B cell (primary cell): ENCODE data around the gene LMAN1L. TPM values are rescaled to one million over a fixed set of nuclear protein-coding genes. Genes with fewer than 3 reads are reported as not detected.

Experiments
- ATAC-seq: fragments of 200-7000 bp; cut with Tn5 transposase; one replicate; pipeline ENCODE4 v1.10.0; 2021; ENCODE audit warnings: low read depth, mild to moderate bottlenecking, moderate number of reproducible peaks, moderate library complexity
- CTCF ChIA-PET: fragments of 350-600 bp; sonication (Branson Sonifier 250); formaldehyde crosslinking; loops from one replicate; lab custom pipeline; 2021; ENCODE audit warnings: antibody characterized with exemption, inconsistent platforms; lab: Charles Lee
- POLR2A ChIA-PET: fragments of 350-600 bp; sonication (Branson Sonifier 250); formaldehyde crosslinking; loops from one replicate; lab custom pipeline; 2021; ENCODE audit warnings: antibody characterized with exemption; lab: Charles Lee
- DNase-seq: peaks from one replicate; pipeline ENCODE4 v3.0.0; 2013
- H2AFZ ChIP-seq: 2 replicates; pipeline ENCODE4 v1.6.1; 2012; ENCODE audit warnings: mild to moderate bottlenecking, low read depth, low read length; ENCODE audit not compliant: insufficient read depth, poor library complexity, severe bottlenecking
- H3K27ac ChIP-seq, 2 donors: 1 replicate in 1 of 2; 2 replicates in 1 of 2; pipeline ENCODE4 v1.5.1; 2012 to 2013; ENCODE audit warnings: low read length in 2 of 2, mild to moderate bottlenecking in 2 of 2, moderate library complexity in 1 of 2
- H3K27me3 ChIP-seq, 4 experiments: fragments of 200-600 bp in 1 of 4; sonication (generic) in 1 of 4; replicated peaks in 1 of 4; 1 replicate in 2 of 4; 2 replicates in 2 of 4; pipeline versions ENCODE4 v1.6.1 to v1.7.0; 2013 to 2016; ENCODE audit warnings: low read length in 3 of 4, mild to moderate bottlenecking in 2 of 4, mixed read lengths in 1 of 4, moderate library complexity in 1 of 4; ENCODE audit not compliant: insufficient read depth in 4 of 4, control insufficient read depth in 3 of 4; ENCODE audit errors: control extremely low read depth in 1 of 4
- H3K36me3 ChIP-seq, 2 experiments: replicated peaks in 1 of 2; 1 replicate in 1 of 2; 2 replicates in 1 of 2; pipeline versions ENCODE4 v1.6.1 to v1.7.1; 2013; ENCODE audit warnings: low read length in 1 of 2; ENCODE audit not compliant: insufficient read depth in 2 of 2, control insufficient read depth in 1 of 2; ENCODE audit errors: control extremely low read depth in 1 of 2, extremely low read depth in 1 of 2
- H3K4me1 ChIP-seq, 2 donors: fragments of 200-600 bp in 1 of 2; sonication (generic) in 1 of 2; 1 replicate in 1 of 2; 2 replicates in 1 of 2; pipeline versions ENCODE4 v1.5.1 to v1.6.1; 2013 to 2017; ENCODE audit warnings: low read length in 2 of 2; ENCODE audit not compliant: control insufficient read depth in 2 of 2, insufficient read depth in 2 of 2
- H3K4me2 ChIP-seq: replicated peaks from 2 replicates; pipeline ENCODE3; 2012; ENCODE audit warnings: mild to moderate bottlenecking, low read depth, low read length; ENCODE audit not compliant: poor library complexity, severe bottlenecking
- H3K4me3 ChIP-seq, 5 experiments: fragments of 200-600 bp in 1 of 5; sonication (generic) in 1 of 5; 1 replicate in 3 of 5; 2 replicates in 2 of 5; pipeline versions ENCODE4 v1.5.1 to v1.7.0; 2011 to 2016; ENCODE audit warnings: low read length in 4 of 5, mild to moderate bottlenecking in 4 of 5, low read depth in 2 of 5, control low read depth in 1 of 5, moderate library complexity in 1 of 5; ENCODE audit not compliant: insufficient read depth in 1 of 5; ENCODE audit errors: control extremely low read depth in 1 of 5, extremely low read depth in 1 of 5
- H3K79me2 ChIP-seq: fragments of 200-600 bp; sonication (generic); one replicate; pipeline ENCODE4 v1.6.0; 2016; ENCODE audit warnings: low read length; ENCODE audit not compliant: control insufficient read depth, insufficient read depth
- H3K9ac ChIP-seq: fragments of 200-600 bp; sonication (generic); 2 replicates; pipeline ENCODE4 v1.6.1; 2017; ENCODE audit warnings: mild to moderate bottlenecking, low read length, moderate library complexity
- H3K9me3 ChIP-seq, 3 donors: one replicate each; pipeline versions ENCODE4 v1.6.1 to v1.7.1; 2013; ENCODE audit warnings: low read length in 2 of 3; ENCODE audit not compliant: control insufficient read depth in 2 of 3, insufficient read depth in 1 of 3; ENCODE audit errors: control extremely low read depth in 1 of 3
- H4K20me1 ChIP-seq: 2 replicates; pipeline ENCODE4 v1.6.0; 2012; ENCODE audit warnings: mild to moderate bottlenecking, low read length; ENCODE audit not compliant: insufficient read depth, control insufficient read depth, poor library complexity, severe bottlenecking
- H3K27ac Mint-ChIP-seq: one replicate; pipeline ENCODE4 v1.8.0; 2021; ENCODE audit warnings: mixed read lengths
- H3K27me3 Mint-ChIP-seq: one replicate; pipeline ENCODE4 v1.8.0; 2021; ENCODE audit warnings: mixed read lengths
- H3K4me1 Mint-ChIP-seq: one replicate; pipeline ENCODE4 v1.8.0; 2021; ENCODE audit warnings: mixed read lengths
- H3K4me3 Mint-ChIP-seq: one replicate; pipeline ENCODE4 v1.8.0; 2021; ENCODE audit warnings: mixed read lengths
- H3K9me3 Mint-ChIP-seq: one replicate; pipeline ENCODE4 v1.8.0; 2022; ENCODE audit warnings: mixed read lengths; ENCODE audit not compliant: insufficient read depth
- CTCF ChIP-seq: fragments of 200-600 bp; IDR thresholded peaks from one replicate; pipeline ENCODE4 v1.8.0; 2022; ENCODE audit warnings: antibody characterized with exemption, mild to moderate bottlenecking
- EZH2 ChIP-seq: IDR thresholded peaks from 2 replicates; pipeline ENCODE4 v1.6.1; 2012; ENCODE audit warnings: borderline replicate concordance, low read depth, mild to moderate bottlenecking, moderate library complexity, low read length; ENCODE audit not compliant: insufficient read depth, poor library complexity, severe bottlenecking
- whole genome bisulfite sequencing: methylation state at CpG from one replicate; pipeline ENCODE4 v1.1.5; 2013; ENCODE audit warnings: missing lambda C conversion rate; ENCODE audit not compliant: insufficient coverage; 5-methylcytosine and 5-hydroxymethylcytosine counted together
- intact Hi-C: fragments of 100-400 bp; cut with micrococcal nuclease; formaldehyde crosslinking; loops from one replicate; pipeline ENCODE4 v1.10.0; 2022
- polyA plus RNA-seq: library from polyadenylated mRNA; depleted of rRNA; stranded (reverse); fragments of >200 nt; gene quantifications from 2 replicates; pipeline ENCODE4 v1.2.3, GENCODE V29; 2012
- total RNA-seq, 2 donors: library from RNA; stranded (reverse); fragments of 120-200 nt in 1 of 2; gene quantifications; 1 replicate in 1 of 2; 2 replicates in 1 of 2; pipeline versions ENCODE4 v1.2.3 to v1.2.4, GENCODE V29; 2013 to 2022

Gene LMAN1L
- total and polyA plus RNA-seq, 2 donors (not counting 1 experiment from before 2014, with no cell fraction given): 0.60 to 1.1 TPM

GRCh38 chr15:74809956-74810355 is 2.7 kb upstream of the LMAN1L start:
- Mint-ChIP-seq H3K27ac (peak overlapping the region; percentile 10), H3K4me3 (no peak overlapping the region), H3K4me1 (peaks cover 28% of the 10 kb centered on the region), H3K27me3 (no peaks in the 10 kb centered on the region), H3K9me3 (no peaks in the 10 kb centered on the region)
- Histone ChIP-seq H3K9me3 (no peaks in the 10 kb centered on the region), H3K4me3 (no peak overlapping the region), H2AFZ (no peak overlapping the region), H3K4me2 (no peak overlapping the region), H4K20me1 (peaks cover 3% of the 10 kb centered on the region), H3K79me2 (peaks cover 4% of the 10 kb centered on the region), H3K27ac (no peak overlapping the region), H3K27me3 (no peaks in the 10 kb centered on the region), H3K9ac (no peak overlapping the region), H3K36me3 (no peaks in the 10 kb centered on the region), H3K4me1 (peaks cover 16 to 24% of the 10 kb centered on the region in 2 donors)
- CTCF ChIA-PET: interaction anchor here (0.6 to 37.1 kb wide), 5 partner anchors 10 to 379 kb away, joined by 3 to 2548 read pairs (median 5); partner anchors contain the start of gene CSK
- POLR2A ChIA-PET: no interaction called here
- 55% methylated on average over 3 of the region's 3 CpGs for WGBS
- DNase-seq: no peak
- TF ChIP-seq EZH2 (no peak), CTCF (no peak)
- no peak for ATAC-seq
- intact Hi-C loops: no loop called here

GRCh38 chr15:74815121-74815934 is 2.7 kb downstream of the LMAN1L start:
- no peak overlapping the region for H2AFZ ChIP-seq
- no peaks in the 10 kb centered on the region for H3K36me3 ChIP-seq
- no peaks in the 10 kb centered on the region for H3K9me3 Mint-ChIP-seq
- no peak overlapping the region for H3K9ac ChIP-seq
- H3K27ac ChIP-seq: no peak overlapping the region
- H3K4me3 ChIP-seq: no peak overlapping the region
- H3K4me3 Mint-ChIP-seq: no peak overlapping the region
- intact Hi-C loops: no loop called here
- no peak for ATAC-seq
- H3K27ac Mint-ChIP-seq: no peak overlapping the region
- no peak for TF ChIP-seq CTCF
- TF ChIP-seq EZH2: no peak
- no peaks in the 10 kb centered on the region for H3K27me3 Mint-ChIP-seq
- WGBS: 93% methylated on average over 8 of the region's 10 CpGs
- peaks cover 18 to 35% of the 10 kb centered on the region in 2 donors for H3K4me1 ChIP-seq
- no peaks in the 10 kb centered on the region for H3K9me3 ChIP-seq
- H4K20me1 ChIP-seq: no peaks in the 10 kb centered on the region
- CTCF ChIA-PET: interaction anchor here (0.6 to 1.8 kb wide), 6 partner anchors 15 to 135 kb away, joined by 4 to 8 read pairs (median 5); no protein-coding TSS in a partner anchor
- POLR2A ChIA-PET: no interaction called here
- DNase-seq: no peak
- peaks cover 11% of the 10 kb centered on the region for H3K79me2 ChIP-seq
- H3K4me1 Mint-ChIP-seq: peaks cover 25% of the 10 kb centered on the region
- H3K4me2 ChIP-seq: no peak overlapping the region
- H3K27me3 ChIP-seq: peaks cover 0 to 11% (median 2%) of the 10 kb centered on the region in 4 experiments
